Lung (tissue), 12 donors: ENCODE measurements around the gene RNASEH2A. TPM values are rescaled to one million over a fixed set of nuclear protein-coding genes. Genes with fewer than 3 reads are reported as not detected.
"Not testable (repeated sequence)": the region's sequence is repeated elsewhere in the genome, so short reads cannot be mapped to it uniquely, and the experiment has no call there.

Experiments used
- ATAC-seq: fragments of 200-7000 bp; cut with Tn5 transposase; one replicate; pipeline ENCODE4 v1.9.1; 2020; ENCODE audit warnings: moderate number of reproducible peaks; ENCODE audit not compliant: insufficient read depth, low FRiP score
- DNase-seq, 3 donors: peaks; one replicate each; pipeline ENCODE4 v3.0.0-alpha.2; 2013 to 2017
- H3K27ac ChIP-seq, 2 donors: one replicate each; pipeline ENCODE4 v1.5.1; 2013; ENCODE audit warnings: mild to moderate bottlenecking in 2 of 2, moderate library complexity in 2 of 2, control low read depth in 1 of 2, inconsistent platforms in 1 of 2, low read depth in 1 of 2, low read length in 1 of 2
- H3K27me3 ChIP-seq, 3 donors: one replicate each; pipeline ENCODE4 v1.5.1; 2013; ENCODE audit warnings: low read length in 2 of 3; ENCODE audit not compliant: control insufficient read depth in 3 of 3, insufficient read depth in 3 of 3
- H3K36me3 ChIP-seq, 4 donors: one replicate each; pipeline ENCODE4 v1.5.1; 2013; ENCODE audit warnings: low read length in 4 of 4, mild to moderate bottlenecking in 1 of 4, moderate library complexity in 1 of 4; ENCODE audit not compliant: control insufficient read depth in 4 of 4, insufficient read depth in 4 of 4
- H3K4me1 ChIP-seq, 5 donors: one replicate each; pipeline ENCODE4 v1.5.1; 2013; ENCODE audit warnings: low read length in 5 of 5, mild to moderate bottlenecking in 2 of 5, moderate library complexity in 1 of 5; ENCODE audit not compliant: control insufficient read depth in 5 of 5, insufficient read depth in 5 of 5
- H3K4me3 ChIP-seq: one replicate; pipeline ENCODE4 v1.5.1; 2013; ENCODE audit warnings: mild to moderate bottlenecking, control low read depth, moderate library complexity
- H3K9ac ChIP-seq, 2 donors: one replicate each; pipeline ENCODE4 v1.5.1; 2013; ENCODE audit warnings: low read length in 2 of 2, control low read depth in 1 of 2; ENCODE audit not compliant: insufficient read depth in 1 of 2
- H3K9me3 ChIP-seq, 4 donors: one replicate each; pipeline ENCODE4 v1.5.1; 2013; ENCODE audit warnings: low read length in 3 of 4, mild to moderate bottlenecking in 1 of 4, moderate library complexity in 1 of 4; ENCODE audit not compliant: control insufficient read depth in 4 of 4, insufficient read depth in 3 of 4
- CTCF ChIP-seq: IDR thresholded peaks from 2 replicates; pipeline ENCODE4 v1.5.1; 2012; ENCODE audit warnings: mild to moderate bottlenecking; ENCODE audit errors: control extremely low read depth, extremely low read depth
- WGBS, 2 donors: extraction: QIAGEN DNeasy Blood & Tissue Kit; methylation state at CpG; one replicate each; pipeline ENCODE4 v1.1.7; 2013; 5-methylcytosine and 5-hydroxymethylcytosine counted together
- polyA plus RNA-seq, 2 donors: library from polyadenylated mRNA; stranded (reverse); fragments of 200-250 nt; gene quantifications; one replicate each; pipeline ENCODE4 v1.2.1, GENCODE V29; 2013
- total RNA-seq, 2 donors: library from RNA; depleted of rRNA in 1 of 2; stranded (reverse); fragments of >200 nt in 1 of 2; gene quantifications; one replicate each; pipeline ENCODE4 v1.2.1, GENCODE V29; 2014 to 2021
- donor health status: control.
- donor health status: control.
- donor health status: Bipolar disorder and iron deficiency.
- donor health status: healthy.
- donor health status: DM: yes; HTN: yes; CAD: no.

RNASEH2A gene
- total and polyA plus RNA-seq, 4 donors = 7.3 to 16.1 (median 9.3) TPM

DNA sequence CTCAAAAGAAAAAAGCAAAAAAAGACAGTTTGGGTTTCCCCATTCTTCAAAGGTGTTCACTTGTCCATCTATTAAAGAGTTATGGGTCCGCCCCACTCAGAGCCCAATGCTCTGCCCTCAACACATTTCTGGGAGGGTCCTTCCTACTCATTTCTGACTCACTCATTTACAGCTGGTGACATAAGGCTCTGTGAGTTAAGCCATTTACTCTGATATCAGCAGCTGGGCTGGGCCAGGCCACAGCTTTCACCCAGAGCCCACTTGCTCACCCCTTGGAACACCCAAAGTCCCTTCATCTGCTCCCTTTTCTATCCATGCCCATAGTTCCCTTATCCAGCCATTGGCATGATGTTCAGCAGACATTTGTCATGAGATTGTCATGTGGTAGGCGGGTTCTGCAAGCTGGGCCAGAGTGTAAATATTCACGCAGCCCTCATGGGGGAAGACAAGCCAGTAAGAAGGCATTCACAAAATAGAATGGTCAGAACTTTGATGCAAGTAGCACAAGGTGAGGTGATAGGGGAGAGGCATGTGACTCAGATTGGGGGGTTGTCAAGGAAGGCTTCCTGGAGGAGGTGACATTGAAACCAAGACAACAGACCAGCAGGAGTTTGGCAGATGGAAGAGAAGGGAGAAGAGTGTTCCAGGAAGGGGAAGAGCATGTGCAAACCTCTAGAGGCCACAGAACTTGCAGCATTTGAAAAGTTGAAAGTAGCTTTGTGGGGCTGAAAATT lies 37.8 kb downstream of the RNASEH2A start:
- Histone ChIP-seq H3K36me3 (no peaks in the 10 kb centered on the region), H3K27me3 (peaks cover 0 to 33% (median 23%) of the 10 kb centered on the region in 3 donors), H3K9me3 (peaks cover 0 to 3% (median 0%) of the 10 kb centered on the region in 4 donors), H3K4me3 (no peak overlapping the region), H3K9ac (no peak overlapping the region), H3K4me1 (peaks cover 0 to 5% (median 0%) of the 10 kb centered on the region in 5 donors), H3K27ac (no peak overlapping the region)
- DNase-seq (no peak), ATAC-seq (no peak)
- no peak for TF ChIP-seq CTCF
- WGBS, 2 donors = 83 to 92% methylated on average over 3 of the region's 3 CpGs

DNA sequence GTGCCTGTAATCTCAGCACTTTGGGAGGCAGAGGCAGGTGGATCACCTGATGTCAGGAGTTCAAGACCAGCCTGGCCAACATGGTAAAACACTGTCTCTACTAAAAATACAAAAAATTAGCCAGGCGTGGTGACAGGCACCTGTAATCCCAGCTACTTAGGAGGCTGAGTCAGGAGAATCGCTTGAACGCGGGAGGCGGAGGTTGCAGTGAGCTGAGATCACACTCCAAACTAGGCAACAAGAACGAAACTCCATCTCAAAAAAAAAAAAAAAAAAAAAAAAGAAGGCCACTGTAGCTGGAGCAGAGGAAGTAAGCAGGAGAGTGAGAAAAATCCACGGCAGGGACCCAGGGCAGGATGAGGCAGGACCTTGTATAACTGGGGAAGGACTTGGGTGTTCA lies 40.2 kb downstream of the RNASEH2A start:
- H3K36me3 ChIP-seq, H3K9me3 ChIP-seq, H3K4me1 ChIP-seq, H3K4me3 ChIP-seq, ATAC-seq, H3K9ac ChIP-seq, H3K27ac ChIP-seq, DNase-seq: not testable (repeated sequence)
- WGBS, 2 donors = 79 to 86% methylated on average over 7 of the region's 7 CpGs
- H3K27me3 ChIP-seq = peaks cover 0 to 13% (median 7%) of the 10 kb centered on the region in 3 donors

GRCh38 chr19:12847159-12848139 lies 41.1 kb downstream of the RNASEH2A start:
- DNase-seq = peak; percentile 83 to 88 (median 85)
- 10 to 11% methylated on average over 68 to 69 of the region's 69 CpGs for WGBS, 2 donors

More at GRCh38 chr19:12847159-12848139, 41.1 kb downstream of the RNASEH2A start:
- peaks cover 0 to 3% (median 0%) of the 10 kb centered on the region in 4 donors for H3K9me3 ChIP-seq
- peaks cover 0 to 5% (median 0%) of the 10 kb centered on the region in 5 donors for H3K4me1 ChIP-seq
- peak; percentile 98 for TF ChIP-seq CTCF
- no peaks in the 10 kb centered on the region for H3K36me3 ChIP-seq
- ATAC-seq = peak; percentile 95
- H3K27me3 ChIP-seq = peaks cover 0 to 6% (median 5%) of the 10 kb centered on the region in 3 donors
- no peak overlapping the region for H3K9ac ChIP-seq
- H3K4me3 ChIP-seq = no peak overlapping the region
- no peak overlapping the region for H3K27ac ChIP-seq
